Measurements from ENCODE around the gene MAPK11.

MAPK11 gene

GRCh38 chr22:50227579-50228215 lies 42.5 kb downstream of the MAPK11 start:
- DNase-seq (ENCODE audit: low read depth in 3 of 3, low spot score in 1 of 3), result no peak

- no peak for DNase-seq (ENCODE audit: low read depth in 3 of 3, low spot score in 1 of 3)
These were observed 43.4 kb downstream of the MAPK11 start for GRCh38 chr22:50226875-50227165.

GRCh38 chr22:50226063-50226874 lies 43.9 kb downstream of the MAPK11 start:
- DNase-seq (ENCODE audit: low read depth in 3 of 3, low spot score in 1 of 3), result no peak

GRCh38 chr22:50225200-50225969 lies 44.8 kb downstream of the MAPK11 start:
- no peak for DNase-seq (ENCODE audit: low read depth in 3 of 3, low spot score in 1 of 3)

- no peak for DNase-seq (ENCODE audit: low read depth in 3 of 3, low spot score in 1 of 3)
These were observed 46.1 kb downstream of the MAPK11 start for GRCh38 chr22:50224071-50224470.

GRCh38 chr22:50222508-50222907 lies 47.7 kb downstream of the MAPK11 start:
- DNase-seq (ENCODE audit: low read depth in 3 of 3, low spot score in 1 of 3), result no peak

- no peak for DNase-seq (ENCODE audit: low read depth in 3 of 3, low spot score in 1 of 3)
These were observed 48.5 kb downstream of the MAPK11 start for GRCh38 chr22:50221410-50222300.

- DNase-seq (ENCODE audit: low read depth in 3 of 3, low spot score in 1 of 3), result no peak
These were observed 49.4 kb downstream of the MAPK11 start for GRCh38 chr22:50220603-50221409.

- DNase-seq (ENCODE audit: low read depth in 3 of 3, low spot score in 1 of 3), result no peak
These were observed 50.2 kb downstream of the MAPK11 start for GRCh38 chr22:50219800-50220602.

GRCh38 chr22:50218996-50219727 lies 51.0 kb downstream of the MAPK11 start:
- DNase-seq (ENCODE audit: low read depth in 3 of 3, low spot score in 1 of 3), result no peak

GRCh38 chr22:50218153-50218995 lies 51.8 kb downstream of the MAPK11 start:
- DNase-seq (ENCODE audit: low read depth in 3 of 3, low spot score in 1 of 3), result no peak

- DNase-seq (ENCODE audit: low read depth in 3 of 3, low spot score in 1 of 3), result no peak
These were observed 52.5 kb downstream of the MAPK11 start for GRCh38 chr22:50217543-50218152.

- no peak for DNase-seq (ENCODE audit: low read depth in 3 of 3, low spot score in 1 of 3)
These were observed 53.3 kb downstream of the MAPK11 start for GRCh38 chr22:50216684-50217520.

GRCh38 chr22:50216055-50216683 lies 54.0 kb downstream of the MAPK11 start:
- DNase-seq (ENCODE audit: low read depth in 3 of 3, low spot score in 1 of 3), result no peak

GRCh38 chr22:50215297-50216054 lies 54.7 kb downstream of the MAPK11 start:
- no peak for DNase-seq (ENCODE audit: low read depth in 3 of 3, low spot score in 1 of 3)
